GM21526 (cell line): ENCODE measurements around the gene CACNA1C.

Source experiments
- ATAC-seq: cut with Tn5 transposase; IDR thresholded peaks from one replicate; pipeline ENCODE4 v1.9.1; 2021; ENCODE audit warnings: moderate library complexity; ENCODE audit not compliant: unreplicated experiment, low FRiP score

CACNA1C gene

DNA sequence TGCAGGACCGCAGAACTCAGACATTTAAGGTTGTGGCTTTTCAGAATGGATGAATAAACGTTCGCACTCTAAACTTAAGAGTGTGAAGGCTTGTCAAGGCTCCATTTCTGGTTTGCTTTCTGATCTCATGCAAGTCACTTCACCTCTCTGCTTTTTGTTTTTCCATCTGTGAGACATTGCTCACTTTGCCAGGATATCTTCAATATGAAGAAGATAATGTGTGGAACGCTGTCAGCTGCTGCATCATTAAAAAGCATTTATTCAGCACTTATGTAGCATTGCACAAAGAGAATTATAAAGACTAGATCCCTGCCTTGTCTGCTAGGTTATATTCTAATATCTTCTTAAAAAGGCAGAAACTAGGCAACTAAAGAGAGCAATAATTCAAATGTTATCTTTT lies 172.2 kb downstream of the CACNA1C start:
- ATAC-seq = no peak

DNA sequence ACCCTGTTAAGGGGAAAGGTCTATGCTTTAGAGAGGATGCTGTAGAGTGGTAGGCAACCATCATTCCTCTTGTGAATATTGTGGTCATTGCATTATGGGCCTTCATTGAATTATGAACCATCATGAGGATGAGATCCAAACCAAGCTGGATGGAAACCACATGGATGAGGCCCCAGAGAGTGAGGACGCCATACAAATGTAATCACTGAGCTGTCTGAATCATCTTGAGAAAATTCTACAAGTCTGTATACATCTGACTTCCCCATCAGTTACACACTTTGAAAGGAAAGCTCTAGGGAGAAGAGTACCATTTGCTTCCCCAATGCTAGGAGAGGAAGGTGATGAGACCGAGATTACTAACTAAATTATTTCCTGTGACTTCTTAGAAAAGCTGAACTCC lies 172.9 kb downstream of the CACNA1C start:
- ATAC-seq = no peak

DNA sequence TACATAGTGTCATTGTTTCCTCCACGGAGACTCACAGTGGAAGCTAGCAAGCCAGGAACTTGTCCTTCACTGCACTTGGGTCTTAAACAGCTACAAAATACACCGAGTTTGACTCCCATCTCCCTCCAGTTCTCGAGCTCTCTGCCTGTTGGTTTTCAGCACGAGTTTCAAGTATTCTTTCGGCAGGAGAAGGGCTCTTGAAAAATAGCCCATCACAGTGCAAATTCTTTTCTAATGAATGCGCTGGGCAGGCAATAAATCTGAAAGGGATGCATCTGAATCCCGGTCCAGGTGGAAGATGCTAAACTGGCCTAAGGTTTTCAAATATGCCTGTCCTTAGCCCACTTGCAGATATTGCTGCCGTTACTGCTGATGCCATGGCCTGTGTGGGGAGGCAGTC lies 173.9 kb downstream of the CACNA1C start:
- ATAC-seq = no peak

DNA sequence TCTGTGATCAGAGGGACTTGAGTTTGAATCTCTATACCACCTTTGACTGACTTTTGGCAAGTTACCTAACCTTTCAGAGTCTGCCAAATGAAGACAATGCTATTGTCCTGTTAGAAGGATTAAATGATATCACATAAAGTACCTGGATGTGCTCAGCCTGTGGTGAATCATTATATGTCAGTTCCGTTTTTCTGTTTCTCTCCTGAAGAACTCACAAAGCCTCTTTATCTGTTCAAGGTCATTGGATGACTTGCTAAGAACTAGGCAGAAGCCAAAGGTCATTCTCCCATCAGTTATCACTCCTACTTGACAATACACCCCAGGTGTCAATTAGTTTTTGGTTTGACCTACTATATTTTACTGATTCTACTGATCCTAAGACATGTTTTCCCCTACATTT lies 174.6 kb downstream of the CACNA1C start:
- no peak for ATAC-seq

DNA sequence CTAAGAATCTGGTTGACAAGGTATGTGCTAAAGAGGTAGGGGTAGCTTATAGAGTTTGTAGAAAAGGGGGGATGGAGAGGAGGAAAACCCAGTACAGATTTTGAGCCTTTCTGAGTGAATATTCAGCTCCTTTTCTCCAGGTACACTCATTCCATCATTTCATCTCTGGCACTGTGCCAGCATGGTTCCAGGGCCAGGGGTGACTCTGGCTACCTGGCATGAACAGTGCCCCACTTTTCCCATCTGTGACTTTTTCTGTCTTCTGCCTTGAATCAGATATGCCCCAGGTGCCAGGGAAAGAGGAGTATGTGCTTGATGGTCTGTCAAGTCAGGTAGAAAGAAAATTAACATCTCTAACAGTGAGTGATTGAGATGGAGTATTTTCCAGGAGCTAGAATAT lies 175.7 kb downstream of the CACNA1C start:
- ATAC-seq = no peak

DNA sequence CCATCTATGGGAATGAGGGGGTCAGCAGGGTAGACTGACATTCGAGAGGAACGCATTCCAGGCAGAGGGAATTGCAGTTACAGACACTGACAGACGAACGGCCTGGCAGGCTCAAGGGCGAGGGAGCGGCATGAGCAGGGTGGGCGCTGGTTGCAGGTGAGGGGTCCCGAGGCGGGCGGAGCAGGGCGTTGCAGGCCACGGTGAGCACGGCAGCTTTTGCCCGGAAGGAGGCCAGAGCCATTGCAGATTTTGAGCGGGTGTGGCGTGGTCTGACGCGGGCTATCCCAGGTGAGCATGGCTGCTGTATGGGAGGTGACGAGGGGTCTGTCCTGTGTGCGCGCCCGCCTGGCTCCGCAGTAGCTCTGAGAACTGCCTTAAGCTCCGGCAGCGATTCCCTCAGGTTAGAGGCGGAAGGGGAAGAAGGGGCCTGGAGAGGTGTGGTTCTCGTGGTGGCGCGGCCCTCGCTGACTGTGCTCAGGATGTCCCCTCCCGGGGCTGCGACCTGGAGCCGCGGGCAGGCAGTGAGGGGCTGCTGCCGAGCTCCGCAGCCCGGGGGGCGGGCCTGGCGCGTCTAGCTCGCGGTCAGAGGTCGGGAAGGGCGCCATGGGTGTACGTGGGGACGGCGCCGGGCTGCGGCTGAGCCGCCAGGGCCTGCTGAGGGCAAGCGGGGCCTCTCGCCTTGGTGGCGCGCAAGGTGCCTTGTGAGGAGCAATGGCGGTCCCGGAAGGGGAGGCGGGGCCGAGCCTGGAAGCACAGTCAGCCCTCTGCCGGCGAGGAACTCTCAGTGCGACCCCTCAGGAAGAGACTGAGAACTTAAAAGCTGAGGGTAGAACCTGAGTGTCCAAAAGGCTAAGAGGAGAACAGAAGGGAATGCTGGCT lies 177.1 kb downstream of the CACNA1C start:
- no peak for ATAC-seq

DNA sequence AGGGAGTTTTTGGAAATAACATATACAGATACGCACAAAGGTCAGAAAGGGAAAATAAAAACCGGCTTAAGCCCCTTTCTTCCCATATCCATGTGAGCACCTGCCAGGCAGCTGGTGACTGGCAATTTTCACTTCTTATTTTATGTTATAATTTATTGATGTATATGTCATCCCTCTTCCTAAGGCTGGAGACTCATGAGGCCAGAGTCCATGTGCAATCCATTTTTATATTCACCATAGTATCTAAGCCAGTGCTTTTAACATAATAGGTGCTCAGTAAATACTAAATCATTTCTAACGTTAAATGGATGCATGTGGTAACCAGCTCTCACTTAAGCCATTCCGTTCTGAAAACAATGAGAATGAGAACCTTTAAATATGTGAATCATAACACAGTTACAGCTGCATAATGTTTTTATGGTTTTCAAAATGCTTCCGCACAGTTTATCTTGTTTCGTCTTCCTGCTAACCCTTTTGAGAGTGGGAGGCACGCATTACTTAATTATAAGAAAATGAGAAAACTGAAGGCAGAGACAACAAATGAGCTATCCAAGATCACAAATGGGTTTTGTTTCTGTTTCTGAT lies 178.3 kb downstream of the CACNA1C start:
- no peak for ATAC-seq

DNA sequence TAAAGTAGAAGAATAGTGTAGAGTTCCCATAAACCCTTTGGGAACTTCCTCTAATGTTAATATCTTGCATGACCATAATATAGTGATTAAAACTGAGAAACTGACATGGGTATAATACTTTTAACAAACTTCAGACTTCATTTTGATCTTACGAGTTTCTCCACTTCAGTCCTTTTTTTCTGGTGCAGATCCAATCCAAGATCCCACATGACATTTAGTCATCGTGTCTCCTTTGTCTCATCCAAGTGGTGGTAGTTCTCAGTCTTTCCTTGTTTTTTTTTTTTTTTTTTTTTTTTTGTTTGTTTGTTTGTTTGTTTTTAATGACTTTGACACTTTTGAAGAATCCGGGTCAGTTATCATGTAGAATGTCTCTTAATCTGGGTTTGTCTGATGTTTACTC lies 179.2 kb downstream of the CACNA1C start:
- no peak for ATAC-seq

DNA sequence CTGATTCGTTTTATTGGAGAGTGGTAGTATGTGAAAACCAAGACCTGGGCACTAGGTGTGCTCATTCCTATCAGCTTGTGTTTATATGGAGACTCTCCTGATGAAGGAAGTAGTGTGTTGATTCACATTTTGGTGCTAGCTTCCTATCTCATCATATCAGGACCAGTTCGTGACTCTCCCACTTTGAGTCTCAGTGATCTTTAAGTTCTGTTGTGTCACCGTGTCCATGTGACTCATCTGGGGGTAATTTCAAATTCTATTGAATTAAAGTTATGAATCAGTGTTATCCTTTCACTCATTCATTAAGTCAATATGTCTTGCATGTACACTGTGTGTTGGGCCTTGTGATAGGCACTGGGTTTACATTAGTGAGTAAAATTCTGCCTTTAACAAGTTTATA lies 180.2 kb downstream of the CACNA1C start:
- ATAC-seq = no peak

DNA sequence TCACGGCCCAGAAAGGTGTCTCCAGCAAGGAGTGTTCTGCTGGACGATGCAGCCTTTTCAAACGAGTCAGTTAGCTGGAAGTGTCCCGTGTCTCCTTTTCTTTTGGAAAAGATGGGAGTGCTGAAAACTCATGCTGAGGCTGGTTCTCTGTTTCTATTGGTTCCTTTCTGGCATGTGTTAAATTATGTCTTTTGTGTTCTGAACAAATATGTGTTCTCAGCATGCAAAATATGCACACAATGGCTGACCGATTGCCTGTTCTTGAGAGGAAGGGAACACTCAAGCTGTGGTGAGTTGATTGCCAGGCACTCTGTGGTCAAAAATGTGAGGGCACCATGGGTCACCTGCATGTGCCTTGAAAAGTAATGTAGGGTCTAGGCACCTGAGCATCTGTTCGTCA lies 181.3 kb downstream of the CACNA1C start:
- ATAC-seq = no peak

DNA sequence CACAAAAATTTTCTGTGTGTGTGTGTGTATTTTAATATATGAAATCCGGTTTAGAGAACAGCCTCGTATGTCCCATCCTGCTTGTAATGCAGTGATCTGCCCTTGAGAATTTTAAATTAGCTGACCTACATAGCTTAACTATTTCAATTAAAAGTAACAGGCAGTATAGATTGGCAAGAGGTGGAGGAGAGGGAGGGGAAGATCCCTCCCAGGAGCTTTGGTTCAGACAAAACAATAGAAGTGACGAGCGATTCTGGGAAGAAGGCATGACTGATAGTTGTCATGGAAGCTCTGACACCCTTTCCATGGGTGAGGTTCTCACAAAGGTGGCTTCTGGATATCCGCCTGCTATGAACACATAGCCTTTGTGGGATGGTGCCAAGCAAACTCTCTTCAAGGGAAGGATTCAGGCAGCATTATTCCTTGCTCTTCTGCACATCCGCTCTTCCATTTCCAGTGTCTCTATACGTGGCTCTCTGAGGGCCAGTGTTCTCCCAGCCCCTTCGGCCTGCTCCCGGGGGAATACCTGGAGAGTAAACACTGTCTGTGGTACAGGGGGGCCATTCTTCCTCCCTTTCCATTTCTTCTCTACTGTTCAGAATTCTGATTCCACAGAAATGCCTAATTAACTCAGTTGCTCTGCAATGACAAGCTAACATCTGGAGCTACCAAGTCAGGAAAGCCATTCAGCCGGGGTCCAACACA lies 182.0 kb downstream of the CACNA1C start:
- ATAC-seq = no peak

DNA sequence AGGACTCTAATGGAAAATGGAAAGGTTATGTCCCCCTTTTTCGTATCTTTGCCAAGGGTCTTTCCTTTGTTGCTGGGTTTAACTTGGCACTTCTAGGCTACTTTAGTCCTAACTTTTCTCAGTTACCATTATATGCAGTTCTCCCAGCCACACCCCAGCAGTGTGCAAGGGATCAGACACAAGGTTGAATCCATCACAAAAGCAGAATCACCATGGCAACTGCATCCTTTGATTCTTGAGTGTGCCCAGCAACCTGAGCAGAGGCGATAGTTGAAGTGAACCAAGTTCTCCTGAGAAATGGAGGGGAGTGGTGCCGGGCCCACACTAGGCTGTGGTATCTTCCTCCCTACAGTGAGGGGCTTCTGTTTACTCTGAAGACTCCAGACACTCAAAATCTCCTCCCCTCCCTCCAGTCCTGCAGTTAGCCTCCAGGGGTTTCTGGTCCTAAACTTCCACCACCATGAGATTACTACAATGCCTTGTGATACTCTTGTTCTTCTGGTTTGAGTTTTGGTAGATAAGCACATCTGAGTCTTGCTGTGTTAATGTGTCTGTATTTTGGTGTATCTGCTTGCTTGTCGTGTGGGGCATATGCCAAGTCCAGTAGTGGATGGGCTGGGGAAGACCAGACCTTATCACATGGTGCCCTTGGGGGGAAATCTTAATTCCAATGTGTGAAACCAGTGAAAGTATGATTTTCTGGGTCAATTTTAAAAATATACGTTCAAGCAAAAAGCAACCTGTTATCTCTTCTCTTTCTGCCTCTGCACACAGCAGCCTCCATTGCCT lies 183.9 kb downstream of the CACNA1C start:
- no peak for ATAC-seq

DNA sequence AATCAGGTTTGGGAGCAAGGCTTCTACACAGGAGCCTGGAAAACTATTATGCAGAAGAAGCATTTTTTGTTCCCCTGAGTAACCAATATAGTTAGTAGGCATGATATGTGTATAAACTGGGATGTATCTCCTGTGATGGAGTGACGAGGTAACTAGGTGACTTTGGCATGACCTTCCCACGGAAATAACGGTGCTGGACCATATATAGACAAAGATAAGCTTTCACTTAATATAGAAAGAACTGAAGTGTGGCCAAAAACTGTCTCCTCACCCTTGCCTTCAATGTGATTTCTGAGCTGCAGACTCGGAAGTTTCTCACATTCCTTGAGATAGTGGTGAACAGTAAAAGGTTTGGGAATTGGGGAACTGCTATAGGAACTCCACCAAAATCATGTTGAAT lies 185.3 kb downstream of the CACNA1C start:
- no peak for ATAC-seq

DNA sequence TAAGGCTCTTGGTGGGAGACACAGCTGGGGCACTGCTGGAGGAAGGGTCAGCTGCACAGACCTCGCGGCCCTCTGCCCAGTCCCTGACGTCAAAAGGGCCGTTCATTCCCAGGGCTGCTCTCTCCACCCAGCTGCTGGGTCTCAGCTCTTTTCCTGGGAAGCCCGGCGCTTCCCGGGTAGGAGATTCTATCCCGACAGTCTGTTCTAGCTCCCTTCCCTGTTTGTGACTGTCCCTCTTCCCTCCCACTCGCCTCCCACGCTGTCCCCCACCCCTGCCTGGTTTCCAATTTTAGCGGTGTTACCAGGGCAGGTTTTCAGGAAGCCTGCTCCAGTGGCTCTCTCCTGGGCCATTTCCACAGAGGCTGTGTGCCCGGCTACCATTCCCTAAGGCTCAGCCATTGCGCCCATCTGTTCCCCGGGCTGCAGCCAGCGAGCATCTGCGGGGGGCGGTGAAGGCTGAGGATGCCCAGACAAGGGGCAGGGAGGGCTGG lies 186.6 kb downstream of the CACNA1C start:
- no peak for ATAC-seq

DNA sequence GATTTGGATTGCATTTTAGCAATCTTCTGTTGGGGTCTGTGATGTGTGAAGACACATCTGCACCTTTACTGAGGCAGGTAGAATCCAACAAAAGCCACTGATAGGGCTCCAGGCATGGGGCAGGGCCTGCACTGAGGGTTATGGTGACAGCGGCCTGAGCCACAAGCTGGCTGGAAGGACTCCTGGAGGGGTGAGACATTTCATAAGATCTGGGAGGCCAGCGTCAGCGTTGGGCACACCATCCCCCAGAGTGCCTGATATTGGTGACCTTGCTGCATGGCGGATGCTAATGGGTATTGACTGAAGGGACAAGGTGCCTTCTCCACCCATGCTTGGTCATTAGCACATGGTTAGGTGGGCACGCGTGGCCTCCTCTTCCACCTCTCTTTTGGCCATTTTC lies 187.6 kb downstream of the CACNA1C start:
- no peak for ATAC-seq

DNA sequence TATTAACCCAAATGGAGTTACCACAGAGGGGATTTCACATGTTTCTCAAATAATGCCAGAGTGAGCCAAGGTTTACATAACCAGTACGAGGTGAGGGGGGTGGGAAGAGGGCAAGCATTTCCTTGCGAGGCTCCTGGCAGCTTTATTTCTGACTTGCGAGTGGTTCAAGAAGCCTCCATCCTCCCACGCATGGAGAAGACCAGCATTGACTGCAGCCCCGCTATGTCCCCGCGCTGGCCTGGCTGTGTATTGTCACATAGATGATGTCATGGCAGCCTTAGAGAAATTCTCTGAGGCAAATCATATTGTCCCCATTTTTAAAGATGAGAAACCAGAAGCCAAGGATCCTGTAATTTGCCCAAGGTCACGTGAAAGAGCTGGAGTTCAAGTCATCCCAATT lies 188.2 kb downstream of the CACNA1C start:
- no peak for ATAC-seq

DNA sequence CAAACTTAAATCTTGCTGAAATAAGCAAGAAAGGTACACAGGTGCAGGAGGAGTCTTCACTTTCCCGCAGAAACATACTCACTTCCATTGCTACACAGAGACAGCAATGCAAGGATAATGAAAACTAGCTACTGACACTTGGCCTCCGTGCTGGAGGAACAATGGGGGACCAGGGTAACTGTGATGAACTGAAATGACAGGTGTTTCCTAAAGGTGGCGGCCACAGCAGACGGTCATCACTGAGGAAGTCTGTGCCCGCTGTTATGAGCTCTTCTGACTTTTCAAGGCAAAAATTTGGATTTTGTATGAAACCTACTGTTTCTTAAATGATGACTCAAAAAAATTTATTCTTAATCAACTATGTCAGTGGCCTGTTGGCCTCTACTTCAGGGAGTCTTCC lies 189.4 kb downstream of the CACNA1C start:
- no peak for ATAC-seq

DNA sequence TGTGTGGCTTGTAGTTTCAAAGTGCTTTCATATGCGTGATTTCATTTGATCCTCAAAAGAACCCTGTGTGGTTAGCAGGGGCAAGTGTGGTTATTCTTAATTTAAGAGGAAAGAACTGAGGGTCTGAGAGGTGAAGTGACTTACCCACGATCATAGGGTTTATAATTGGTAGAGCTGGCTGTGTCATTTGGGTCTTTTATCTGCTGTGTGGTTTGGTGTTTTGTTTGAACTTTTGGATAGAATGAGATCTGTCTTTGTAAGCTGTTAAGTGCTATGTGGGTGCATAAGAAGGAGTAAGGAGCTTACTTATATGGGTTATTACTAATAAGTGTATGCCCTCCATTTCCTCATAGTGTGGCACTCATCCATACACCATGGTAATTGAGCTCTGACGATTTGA lies 190.0 kb downstream of the CACNA1C start:
- no peak for ATAC-seq

DNA sequence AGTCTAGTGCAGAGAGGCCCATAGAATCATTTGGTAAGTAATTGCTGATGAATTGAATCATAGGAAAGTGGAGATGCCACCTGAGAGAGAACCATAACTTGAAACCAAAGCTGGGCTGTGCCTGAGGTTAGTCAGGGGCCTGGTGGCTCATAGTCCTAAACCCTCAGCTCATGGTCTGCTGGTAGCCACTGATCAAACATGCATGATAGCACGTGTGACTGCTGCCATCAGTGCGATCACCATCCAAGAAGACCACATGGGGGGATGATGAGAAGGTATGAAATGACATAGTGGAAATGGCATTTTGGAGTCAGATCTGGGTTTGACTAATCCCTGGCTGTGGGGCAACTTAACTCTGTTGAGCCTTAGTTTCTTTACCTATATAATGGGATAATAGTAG lies 190.5 kb downstream of the CACNA1C start:
- ATAC-seq = no peak

DNA sequence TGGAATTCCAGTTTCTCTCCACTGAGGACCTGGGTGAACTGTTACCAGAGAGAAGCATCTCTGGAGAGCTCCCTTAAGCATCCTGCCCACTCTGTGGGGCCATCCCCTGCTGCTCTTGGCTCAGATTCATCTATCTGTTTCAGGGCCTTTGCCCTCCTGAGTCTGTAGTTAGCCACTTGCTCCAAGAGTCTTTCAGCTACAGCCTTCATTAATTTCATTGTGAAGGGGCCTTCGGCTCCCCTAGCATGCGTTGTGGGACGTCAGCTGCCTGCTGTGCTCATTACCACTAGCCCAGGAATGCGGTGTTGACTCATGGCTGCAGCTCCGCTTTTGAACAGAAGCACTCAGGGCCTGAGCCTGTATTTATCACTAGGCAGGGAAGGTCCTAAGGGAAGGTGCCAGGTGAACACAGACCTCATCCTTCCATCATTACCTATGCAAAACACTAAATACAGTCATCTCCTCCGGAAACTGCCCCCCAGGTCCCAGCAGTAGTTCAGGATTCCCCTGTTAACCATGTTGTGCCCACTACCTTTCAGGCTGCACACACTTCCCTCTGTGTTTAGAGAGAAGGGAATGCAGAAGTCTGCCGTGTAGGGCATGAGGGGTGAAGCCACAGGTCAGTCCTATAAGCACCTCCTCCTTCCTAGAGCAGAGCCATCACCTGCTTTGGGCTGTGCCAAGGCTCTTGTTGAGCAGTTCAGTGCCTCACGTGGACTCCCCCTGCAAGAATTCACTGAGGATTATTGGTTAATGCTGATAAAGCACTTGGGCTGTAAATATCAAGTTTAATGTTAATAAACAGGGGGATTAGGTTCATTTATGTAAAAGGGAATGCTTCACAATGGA lies 191.4 kb downstream of the CACNA1C start:
- ATAC-seq = no peak
